GM19025 (cell line): Measurements from ENCODE around the gene CLTB.
A peak's percentile ranks its signal among the peaks of the same experiment; 100 is the strongest.

ENCODE experiments used
- ATAC-seq: cut with Tn5 transposase; IDR thresholded peaks from one replicate; pipeline ENCODE4 v1.9.1; 2021; ENCODE audit warnings: mild to moderate bottlenecking, low read depth, moderate library complexity; ENCODE audit not compliant: unreplicated experiment

The CLTB gene

GRCh38 chr5:176406436-176407052, 9.8 kb downstream of the CLTB start:
- no peak for ATAC-seq

- no peak for ATAC-seq
Observed at GRCh38 chr5:176405656-176406435, 10.5 kb downstream of the CLTB start.

GRCh38 chr5:176401281-176402205, 14.8 kb downstream of the CLTB start:
- no peak for ATAC-seq

GRCh38 chr5:176400382-176401156, 15.8 kb downstream of the CLTB start:
- ATAC-seq, result no peak

GRCh38 chr5:176397736-176398420, 18.5 kb downstream of the CLTB start:
- no peak for ATAC-seq

- ATAC-seq, result no peak
Observed at GRCh38 chr5:176396330-176396729, 20.0 kb downstream of the CLTB start.

GRCh38 chr5:176394881-176395675, 21.3 kb downstream of the CLTB start:
- no peak for ATAC-seq

GRCh38 chr5:176394096-176394495, 22.2 kb downstream of the CLTB start:
- ATAC-seq, result no peak

- no peak for ATAC-seq
Observed at GRCh38 chr5:176392526-176392925, 23.8 kb downstream of the CLTB start.

- no peak for ATAC-seq
Observed at GRCh38 chr5:176391999-176392398, 24.3 kb downstream of the CLTB start.

GRCh38 chr5:176391479-176391878, 24.9 kb downstream of the CLTB start:
- no peak for ATAC-seq

- ATAC-seq, result peak; percentile 26
Observed at GRCh38 chr5:176389135-176390123, 26.9 kb downstream of the CLTB start.

GRCh38 chr5:176388444-176389134, 27.8 kb downstream of the CLTB start, which contains the start of the genes HIGD2A and NOP16:
HIGD2A (plus strand) TSS chr5:176388751; CDS start chr5:176388820, 69 bp downstream.
NOP16 (minus strand) TSS chr5:176388598; CDS start chr5:176388539, 59 bp downstream.
- peak; percentile 87 for ATAC-seq

- no peak for ATAC-seq
Observed at GRCh38 chr5:176388003-176388443, 28.3 kb downstream of the CLTB start.

GRCh38 chr5:176387384-176387925, 28.9 kb downstream of the CLTB start:
- ATAC-seq, result no peak

- no peak for ATAC-seq
Observed at GRCh38 chr5:176386491-176386890, 29.8 kb downstream of the CLTB start.

- no peak for ATAC-seq
Observed at GRCh38 chr5:176384991-176385390, 31.3 kb downstream of the CLTB start.
